GM12873 (cell line): Measurements from ENCODE around the gene BANF2.

ENCODE experiments used
- TF ChIP-seq, protein P1 (sequence below): IDR thresholded peaks from 2 replicates; pipeline ENCODE4 v1.5.1; 2012; ENCODE audit warnings: low read depth, mild to moderate bottlenecking, moderate library complexity, low read length, control low read depth; ENCODE audit not compliant: insufficient read depth; ENCODE audit errors: missing control alignments

Gene BANF2

DNA sequence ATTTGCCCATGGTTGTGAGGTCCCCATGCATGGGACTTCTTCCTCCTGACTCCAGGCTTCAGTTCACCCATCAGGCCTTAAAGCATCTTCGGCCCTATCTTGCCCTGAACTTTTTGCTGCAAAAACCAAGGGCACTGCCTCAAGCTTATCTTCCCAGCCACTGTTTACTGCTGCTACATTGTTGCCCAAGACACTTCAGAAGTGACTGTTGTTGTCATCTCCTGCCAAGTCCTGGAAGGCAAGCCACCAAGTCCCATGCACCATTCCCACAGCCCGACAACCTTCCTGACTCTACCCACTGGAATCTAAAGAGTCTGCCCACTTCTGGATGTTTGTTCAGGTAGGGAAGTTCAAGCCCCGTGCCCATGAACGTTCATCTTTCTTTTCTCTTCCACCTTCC lies 12.4 kb downstream of the BANF2 start:
- TF ChIP-seq, protein P1, sequence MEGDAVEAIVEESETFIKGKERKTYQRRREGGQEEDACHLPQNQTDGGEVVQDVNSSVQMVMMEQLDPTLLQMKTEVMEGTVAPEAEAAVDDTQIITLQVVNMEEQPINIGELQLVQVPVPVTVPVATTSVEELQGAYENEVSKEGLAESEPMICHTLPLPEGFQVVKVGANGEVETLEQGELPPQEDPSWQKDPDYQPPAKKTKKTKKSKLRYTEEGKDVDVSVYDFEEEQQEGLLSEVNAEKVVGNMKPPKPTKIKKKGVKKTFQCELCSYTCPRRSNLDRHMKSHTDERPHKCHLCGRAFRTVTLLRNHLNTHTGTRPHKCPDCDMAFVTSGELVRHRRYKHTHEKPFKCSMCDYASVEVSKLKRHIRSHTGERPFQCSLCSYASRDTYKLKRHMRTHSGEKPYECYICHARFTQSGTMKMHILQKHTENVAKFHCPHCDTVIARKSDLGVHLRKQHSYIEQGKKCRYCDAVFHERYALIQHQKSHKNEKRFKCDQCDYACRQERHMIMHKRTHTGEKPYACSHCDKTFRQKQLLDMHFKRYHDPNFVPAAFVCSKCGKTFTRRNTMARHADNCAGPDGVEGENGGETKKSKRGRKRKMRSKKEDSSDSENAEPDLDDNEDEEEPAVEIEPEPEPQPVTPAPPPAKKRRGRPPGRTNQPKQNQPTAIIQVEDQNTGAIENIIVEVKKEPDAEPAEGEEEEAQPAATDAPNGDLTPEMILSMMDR = no peak

DNA sequence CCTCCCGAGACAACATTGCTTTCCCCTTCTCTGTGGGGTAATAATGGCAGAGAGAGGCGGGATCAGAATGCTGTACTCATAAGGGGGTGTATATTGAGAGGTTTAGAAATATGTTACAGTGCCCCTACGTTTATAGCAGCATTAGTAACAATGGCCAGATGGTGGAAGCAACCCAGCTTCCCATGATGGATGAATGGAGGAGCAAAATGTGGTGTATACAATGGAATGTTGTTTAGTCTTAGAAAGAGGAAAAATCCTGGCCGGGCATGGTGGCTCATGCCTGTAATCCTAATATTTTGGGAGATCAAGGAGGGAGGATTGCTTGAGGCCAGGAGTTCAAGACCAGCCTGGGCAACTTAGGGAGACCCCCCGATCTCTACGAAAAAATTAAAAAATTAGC lies 12.9 kb downstream of the BANF2 start:
- TF ChIP-seq, protein P1 = no peak

DNA sequence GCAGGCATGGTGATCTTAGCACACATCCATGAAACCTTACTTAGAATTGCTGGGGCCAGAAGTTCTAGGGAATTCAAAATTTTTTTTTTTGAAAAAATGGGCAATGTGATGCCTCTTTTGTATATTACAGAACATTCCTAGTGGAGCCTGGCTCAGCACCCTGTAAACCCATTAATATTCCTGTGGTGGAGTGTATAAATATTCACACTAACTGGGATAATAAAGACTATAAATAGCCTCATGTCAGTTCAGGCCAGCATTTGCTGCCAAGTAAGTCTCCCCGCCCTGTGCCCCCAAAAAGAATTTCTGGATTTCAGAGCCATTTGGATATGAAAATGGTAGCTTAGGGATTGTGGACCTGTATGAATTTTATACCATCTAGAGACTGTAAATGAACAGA lies 14.8 kb downstream of the BANF2 start:
- TF ChIP-seq, protein P1 = no peak

DNA sequence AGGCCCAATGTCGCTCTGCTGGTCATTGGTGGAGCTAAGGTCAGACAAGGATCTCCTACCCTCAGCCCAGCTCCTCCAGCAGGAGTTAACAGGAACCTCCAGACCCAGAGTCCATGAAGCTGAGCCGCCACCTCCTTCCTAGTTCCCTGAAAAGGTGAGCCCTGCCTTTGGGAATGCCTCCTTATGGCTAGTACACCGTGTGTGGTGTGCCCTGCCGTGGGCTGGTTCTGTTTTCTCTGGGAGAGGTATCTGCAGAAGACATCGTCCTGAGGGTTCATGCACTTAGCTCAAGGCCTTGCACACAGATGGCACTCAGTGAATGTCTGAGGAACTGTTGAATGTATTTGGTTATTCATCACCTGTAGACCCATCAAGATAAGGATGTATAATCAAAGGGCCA lies 15.3 kb downstream of the BANF2 start:
- TF ChIP-seq, protein P1 = no peak

DNA sequence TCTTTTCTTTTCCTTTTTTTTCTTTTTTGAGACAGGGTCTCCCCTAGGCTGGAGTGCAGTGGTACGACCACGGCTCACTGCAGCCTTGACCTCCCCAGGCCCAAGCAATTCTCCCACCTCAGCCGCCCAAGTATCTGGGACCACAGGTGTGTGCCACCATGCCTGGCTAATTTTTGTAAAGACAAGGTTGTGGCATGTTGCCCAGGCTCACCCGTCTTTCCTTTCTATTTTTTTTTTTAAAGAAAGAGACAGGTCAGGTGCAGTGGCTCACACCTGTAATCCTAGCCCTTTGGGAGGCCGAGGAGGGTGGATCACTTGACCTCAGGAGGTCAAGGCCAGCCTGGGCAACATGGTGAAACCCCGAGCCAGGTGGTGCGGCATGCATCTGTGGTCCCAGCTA lies 16.6 kb downstream of the BANF2 start:
- TF ChIP-seq, protein P1 = no peak

DNA sequence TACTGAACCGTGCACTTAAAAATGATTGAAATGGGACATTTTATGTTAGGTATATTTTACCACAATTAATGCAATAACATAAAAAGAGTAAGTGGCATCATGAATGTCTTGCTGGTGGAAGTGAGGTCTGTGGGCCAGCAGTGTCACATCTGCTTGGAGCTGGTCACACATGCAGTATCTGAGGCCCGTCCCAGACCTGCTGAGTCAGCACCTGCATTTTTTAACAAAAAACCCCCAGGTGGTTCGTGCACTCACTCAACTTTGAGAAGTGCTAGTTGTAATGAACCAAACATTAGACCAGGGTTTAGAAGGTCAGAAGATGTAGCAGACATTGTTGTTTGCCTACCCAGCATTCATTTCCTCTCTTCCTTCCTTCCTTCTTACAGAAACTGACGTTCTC lies 21.0 kb downstream of the BANF2 start:
- TF ChIP-seq, protein P1 = no peak

DNA sequence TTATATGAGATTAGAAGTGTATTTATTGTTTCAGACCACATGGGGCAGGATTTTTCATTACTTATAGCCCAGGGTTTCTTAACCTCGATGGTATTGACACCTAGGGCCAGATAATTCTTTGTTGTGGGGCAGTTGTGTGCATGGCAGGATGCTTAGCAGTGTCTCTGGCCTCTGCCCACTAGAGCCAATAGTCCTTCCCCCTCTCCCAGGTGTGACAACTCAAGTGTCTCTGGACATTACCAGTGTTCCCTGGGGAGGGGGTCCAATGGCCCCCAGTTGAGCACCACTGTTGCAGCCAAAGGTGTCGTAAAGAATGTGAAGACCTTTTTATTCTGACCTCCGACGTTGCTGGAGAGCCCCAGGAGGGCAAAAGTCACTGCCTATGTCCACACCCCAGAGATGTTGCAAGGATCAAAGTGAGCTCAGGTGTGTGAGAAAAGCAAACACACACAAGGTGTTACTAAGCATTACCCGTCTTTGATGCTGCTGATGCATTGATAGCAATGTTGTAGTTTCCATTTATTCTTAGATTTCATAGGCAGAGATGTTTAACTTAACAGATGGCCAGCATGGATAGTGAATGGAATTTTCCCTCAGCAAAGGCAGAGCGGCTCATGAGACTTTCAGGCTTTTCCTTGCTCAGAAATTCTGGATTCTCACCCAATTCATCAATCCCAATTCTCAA lies 22.2 kb downstream of the BANF2 start:
- TF ChIP-seq, protein P1 = no peak
